NOMO-1 (cell line): ENCODE data around the gene ZCCHC7.
A peak's percentile ranks its signal among the peaks of the same experiment; 100 is the strongest.
"Not testable (repeated sequence)": the region's sequence is repeated elsewhere in the genome, so short reads cannot be mapped to it uniquely, and the experiment has no call there.

Source experiments
- DNase-seq, 2 experiments: peaks; one replicate each; lab custom pipeline; 2025; ENCODE audit not compliant: unreplicated experiment in 2 of 2; lab: John Stamatoyannopoulos, UW

The ZCCHC7 gene

DNA sequence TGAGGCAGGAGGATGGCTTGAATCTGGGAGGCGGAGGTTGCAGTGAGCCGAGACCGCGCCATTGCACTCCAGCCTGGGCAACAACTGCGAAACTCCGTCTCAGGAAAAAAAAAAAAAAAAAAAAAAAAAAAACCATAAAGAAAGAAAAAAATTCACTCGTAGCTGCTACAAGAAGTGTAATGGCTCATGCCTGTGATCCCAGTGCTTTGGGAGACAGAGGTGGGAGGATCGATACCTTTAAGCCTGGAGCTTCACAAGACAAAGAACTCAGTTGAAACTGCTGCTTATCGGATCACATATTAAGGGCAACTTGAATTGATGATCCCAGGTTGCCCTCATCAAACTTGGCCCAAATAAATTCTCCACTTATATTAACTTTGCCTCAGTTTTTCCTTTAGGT, 1.0 kb upstream of the ZCCHC7 start:
- DNase-seq = no peak

- DNase-seq = not testable (repeated sequence)
Measured at GRCh38 chr9:37120843-37121335, 515 bp downstream of the ZCCHC7 start.

GRCh38 chr9:37121881-37122280, 1.5 kb downstream of the ZCCHC7 start:
- no peak for DNase-seq

DNA sequence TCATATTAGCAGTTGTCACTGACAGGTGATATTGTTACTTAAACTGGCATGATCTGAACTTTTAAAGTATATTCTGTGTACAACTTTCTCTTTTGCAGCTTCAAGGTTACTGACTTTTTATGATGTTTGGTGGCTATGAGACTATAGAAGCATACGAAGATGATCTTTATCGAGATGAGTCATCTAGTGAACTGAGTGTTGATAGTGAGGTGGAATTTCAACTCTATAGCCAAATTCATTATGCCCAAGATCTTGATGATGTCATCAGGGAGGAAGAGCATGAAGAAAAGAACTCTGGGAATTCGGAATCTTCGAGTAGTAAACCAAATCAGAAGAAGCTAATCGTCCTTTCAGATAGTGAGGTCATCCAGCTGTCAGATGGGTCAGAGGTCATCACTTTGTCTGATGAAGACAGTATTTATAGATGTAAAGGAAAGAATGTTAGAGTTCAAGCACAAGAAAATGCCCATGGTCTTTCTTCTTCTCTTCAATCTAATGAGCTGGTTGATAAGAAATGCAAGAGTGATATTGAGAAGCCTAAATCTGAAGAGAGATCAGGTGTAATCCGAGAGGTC, 5.9 kb downstream of the ZCCHC7 start:
- DNase-seq = no peak

DNA sequence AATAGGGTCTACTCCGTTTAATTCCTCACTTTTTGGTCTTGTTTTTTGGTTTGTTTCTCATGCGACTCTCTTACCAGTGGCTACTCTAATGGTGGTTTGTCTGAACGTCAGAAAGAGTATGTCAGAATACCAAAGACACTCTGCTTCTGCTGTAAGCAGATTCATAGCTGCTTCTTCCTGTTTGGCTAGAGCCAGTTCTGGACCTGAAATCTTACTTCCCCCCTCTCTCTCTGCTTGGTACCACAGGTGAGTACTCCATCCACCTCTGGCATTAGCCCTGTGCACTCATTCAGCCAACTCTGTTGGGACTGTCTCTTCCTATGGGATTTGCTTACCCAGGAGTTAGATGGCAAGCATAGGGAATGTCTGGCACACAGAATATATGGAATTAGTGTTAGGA, 6.6 kb downstream of the ZCCHC7 start:
- DNase-seq = no peak

- DNase-seq = no peak
Measured at GRCh38 chr9:37128051-37128450, 7.7 kb downstream of the ZCCHC7 start.

DNA sequence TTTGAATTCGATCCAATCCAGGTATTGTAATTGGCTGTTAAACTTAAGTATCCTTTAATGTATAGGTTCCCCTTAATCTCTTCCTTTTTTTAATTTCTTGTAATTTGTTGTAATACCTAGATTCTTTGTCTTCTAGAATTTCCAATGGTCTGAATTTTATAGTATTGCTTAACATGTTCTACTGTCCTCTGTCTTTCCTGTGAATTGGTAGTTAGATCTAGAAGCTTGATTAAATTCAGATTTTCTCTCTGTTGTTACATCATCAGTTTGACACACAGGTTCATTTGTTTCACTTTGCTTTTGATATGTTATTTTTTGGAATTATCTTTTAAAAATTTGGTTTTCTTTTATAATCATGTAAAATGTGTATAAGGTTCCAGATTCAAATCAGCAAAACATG, 13.8 kb downstream of the ZCCHC7 start:
- DNase-seq = no peak

DNA sequence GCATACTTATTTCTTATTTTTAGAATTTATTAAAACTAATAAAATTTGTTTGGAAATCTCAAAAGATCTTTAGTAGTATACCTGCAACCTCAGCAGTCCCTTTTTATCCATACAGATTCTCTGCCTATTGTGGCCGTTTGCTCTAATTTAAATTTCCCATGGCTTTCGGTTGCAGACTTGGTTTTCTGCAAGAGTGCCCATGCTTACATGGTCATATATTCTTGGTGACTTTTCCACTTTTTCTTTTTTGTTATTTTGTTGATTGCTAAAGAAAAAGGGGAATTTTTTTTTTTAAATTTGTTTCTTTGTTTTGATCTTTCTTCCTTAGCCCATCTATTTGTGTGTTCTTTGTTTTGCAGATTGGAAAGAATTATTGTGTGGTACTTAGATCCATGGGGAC, 20.6 kb downstream of the ZCCHC7 start:
- no peak for DNase-seq

DNA sequence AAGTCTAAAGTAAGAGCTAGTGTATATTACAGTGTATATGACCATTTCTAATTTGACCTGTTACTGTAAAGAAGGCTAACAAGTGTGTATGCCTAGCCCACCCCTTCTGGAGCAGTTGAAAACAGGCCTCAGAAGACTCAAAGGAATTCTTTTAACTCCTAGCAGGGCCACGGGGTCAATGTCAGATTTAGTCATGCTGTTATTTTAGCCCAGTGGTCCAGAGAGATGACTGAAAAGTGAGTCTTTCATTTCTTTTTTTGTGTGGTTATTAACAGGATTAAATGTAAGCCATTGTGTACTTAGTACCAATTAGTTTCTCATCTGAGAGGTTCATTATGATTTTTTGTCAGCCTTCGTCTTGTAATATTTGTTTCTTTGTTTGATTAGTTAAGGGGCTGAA, 24.4 kb downstream of the ZCCHC7 start:
- DNase-seq = no peak

DNA sequence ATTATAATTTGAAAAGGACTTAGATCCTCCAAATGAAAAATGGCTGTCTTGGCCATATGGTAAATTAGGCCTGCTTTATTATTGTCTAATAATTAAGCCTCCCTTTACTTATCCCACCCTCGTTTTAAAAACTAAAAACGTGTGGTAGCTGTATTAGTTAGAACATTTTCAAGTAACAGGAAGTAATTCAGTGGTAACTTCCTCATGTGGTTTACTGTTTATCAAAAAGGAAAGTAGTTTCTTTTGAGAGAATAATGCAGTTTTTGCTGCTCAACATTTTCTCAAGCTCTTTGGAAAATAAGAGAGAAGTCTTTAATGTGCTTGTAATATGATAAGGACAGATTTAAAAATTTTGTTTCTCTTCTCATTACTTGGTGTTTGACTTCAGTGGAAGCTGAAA, 26.0 kb downstream of the ZCCHC7 start:
- DNase-seq = peak in 1 of 2 experiments; percentile 52

DNA sequence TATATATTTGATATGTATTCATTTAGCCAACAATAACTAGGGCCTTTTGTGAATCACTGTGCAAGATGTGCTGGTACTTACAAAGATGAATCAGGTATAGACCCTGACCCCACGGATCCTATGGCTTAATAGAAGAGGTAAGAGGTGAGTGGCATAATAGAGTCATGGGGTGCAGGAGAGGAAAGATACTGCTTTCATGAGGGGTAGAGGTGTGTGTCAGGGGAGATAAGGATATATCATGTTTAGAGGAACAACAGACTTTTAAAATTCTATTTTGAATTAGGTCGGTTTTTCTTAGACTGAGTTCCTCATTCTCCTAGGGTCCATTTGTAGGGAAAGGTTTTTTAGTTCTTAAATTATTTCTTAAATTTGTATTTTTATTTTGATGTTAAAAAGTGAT, 27.8 kb downstream of the ZCCHC7 start:
- DNase-seq = no peak

GRCh38 chr9:37149666-37150308, 29.4 kb downstream of the ZCCHC7 start:
- no peak for DNase-seq

DNA sequence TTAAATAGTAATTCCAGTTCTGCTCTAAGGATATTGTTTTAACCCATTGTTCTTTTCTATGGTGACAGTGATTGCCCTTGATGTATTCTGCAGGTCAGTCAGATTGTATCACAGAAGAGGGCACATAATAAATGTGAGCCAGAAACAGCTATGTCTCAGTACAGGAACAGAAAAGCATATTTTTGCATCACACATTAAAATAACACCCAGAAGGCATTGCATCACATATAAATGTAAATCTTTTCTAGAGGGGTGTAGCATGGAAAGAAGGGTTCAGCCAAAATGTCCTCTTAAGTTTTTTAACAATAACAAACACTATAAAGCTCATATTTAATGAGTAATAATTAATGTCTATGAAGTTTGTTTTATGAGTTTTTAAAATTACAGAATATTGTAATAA, 30.0 kb downstream of the ZCCHC7 start:
- no peak for DNase-seq

GRCh38 chr9:37151812-37152211, 31.4 kb downstream of the ZCCHC7 start:
- DNase-seq = no peak

DNA sequence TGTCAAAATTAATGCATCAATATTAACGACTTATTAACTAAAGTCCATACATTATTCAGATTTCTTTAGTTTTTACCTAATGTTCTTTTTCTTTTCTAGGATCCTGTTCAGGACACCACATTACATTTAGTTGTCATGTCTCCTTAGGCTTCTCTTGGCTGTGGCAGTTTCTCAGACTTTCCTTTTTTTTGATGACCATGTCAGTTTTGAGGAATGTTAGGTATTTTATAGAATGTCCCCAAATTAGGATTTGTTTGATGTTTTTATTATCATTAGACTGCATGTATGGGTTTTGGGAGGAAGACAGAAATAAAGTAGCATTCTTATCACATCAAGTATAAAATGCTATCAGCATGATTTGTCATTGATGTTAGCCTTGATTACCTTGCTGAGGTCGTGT, 32.0 kb downstream of the ZCCHC7 start:
- DNase-seq = no peak

GRCh38 chr9:37155601-37156000, 35.2 kb downstream of the ZCCHC7 start:
- no peak for DNase-seq

- DNase-seq = no peak
Measured at GRCh38 chr9:37156205-37156604, 35.8 kb downstream of the ZCCHC7 start.

DNA sequence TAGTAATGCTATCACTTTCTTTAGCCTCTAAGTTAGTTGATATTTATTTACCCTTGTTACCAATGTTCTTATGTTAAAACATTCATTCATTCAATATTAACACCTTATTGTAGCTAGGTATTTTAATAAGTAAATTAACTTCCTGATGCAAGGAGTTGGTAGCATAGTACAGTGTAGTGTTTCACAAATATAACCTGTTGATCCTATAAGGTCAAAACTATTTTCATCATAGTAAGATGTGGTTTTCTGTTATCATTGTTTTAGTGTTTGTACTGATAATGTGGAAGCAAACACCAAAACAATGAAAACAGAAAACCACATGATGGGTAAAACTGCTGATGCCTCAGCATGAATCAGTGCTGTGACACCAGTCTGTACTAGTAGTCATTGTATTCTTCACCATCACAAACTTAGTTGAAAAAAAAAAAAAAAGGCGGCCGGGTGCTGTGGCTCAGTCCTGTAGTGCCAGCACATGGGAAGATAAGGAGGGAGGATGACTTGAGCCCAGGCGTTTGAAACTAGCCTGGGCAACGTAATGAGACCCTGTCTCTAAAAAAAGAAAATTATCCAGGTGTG, 36.5 kb downstream of the ZCCHC7 start:
- DNase-seq = no peak

DNA sequence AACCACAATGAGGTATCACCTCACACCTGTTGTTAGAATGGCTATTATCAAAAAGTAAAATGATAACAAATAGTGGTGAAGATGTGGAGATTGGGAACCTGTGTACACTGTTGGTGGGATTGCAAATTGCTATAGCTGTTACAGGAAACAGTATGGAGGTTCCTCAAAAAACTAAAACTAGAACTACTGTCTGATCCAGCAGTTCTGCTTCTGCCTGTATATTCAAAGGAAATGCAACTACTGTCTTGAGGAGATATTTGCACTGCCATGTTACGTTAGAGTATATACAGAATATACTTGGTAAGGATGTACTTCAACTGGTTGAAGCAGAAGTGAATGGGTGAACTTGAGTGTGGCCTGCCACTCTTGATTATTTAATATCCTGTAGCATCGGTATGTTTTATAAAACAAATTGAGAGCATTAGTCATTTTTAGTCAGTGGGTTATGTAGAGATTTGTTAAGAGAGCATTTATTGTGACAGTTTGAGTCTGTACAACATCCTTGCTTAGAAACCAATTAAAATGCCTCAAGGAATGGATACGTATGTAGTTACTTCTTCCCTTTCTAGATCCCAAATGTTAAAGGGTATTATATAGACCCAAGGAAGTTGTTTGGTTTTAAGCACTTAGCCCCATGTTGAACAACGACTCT, 37.5 kb downstream of the ZCCHC7 start:
- DNase-seq = peak in 1 of 2 experiments; percentile 15

DNA sequence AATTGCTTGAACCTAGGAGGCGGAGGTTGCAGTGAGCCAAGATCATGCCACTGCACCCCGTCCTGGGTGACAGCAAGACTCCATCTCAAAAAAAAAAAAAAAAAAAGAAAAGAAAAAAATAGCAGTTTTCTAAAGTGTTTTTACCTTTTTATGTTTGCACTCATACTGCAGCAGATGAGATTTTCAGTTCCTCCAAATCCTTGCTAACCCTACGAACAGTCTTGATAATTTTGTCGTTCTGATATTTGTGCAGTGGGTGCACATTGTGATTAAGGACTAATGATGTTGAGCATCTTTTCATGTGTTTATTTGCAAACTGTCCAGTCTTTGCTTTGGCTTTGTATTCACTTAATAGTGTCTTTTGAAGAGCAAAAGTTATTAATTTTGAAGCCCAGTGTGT, 42.9 kb downstream of the ZCCHC7 start:
- DNase-seq = no peak

DNA sequence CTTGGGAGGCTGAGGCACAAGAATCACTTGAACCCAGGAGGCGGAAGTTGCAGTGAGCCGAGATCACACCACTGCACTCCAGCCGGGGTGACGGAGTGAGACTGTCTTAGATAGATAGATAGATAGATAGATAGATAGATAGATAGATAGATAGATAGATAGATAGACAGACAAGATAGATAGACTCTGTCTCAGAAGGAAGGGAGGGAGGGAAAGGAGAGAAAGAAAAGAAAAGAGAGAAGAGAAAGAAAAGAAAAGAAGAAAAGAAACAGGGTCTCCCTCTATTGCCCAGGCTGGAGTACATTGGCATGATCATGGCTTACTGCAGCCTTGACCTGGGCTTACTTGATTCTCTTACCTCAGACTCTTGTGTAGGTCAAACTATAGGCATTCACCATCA, 44.0 kb downstream of the ZCCHC7 start:
- DNase-seq = not testable (repeated sequence)

- no peak for DNase-seq
Measured at GRCh38 chr9:37165644-37166043, 45.3 kb downstream of the ZCCHC7 start.
